Stimulated activated CD4-positive, alpha-beta T cell treated with anti-CD3 and anti-CD28 coated beads, TNF-alpha, amount 100 ng/mL, for 1 hour (primary cell): ENCODE results near the gene AFTPH.
A peak's percentile ranks its signal among the peaks of the same experiment; 100 is the strongest.

Source experiments
- DNase-seq, 3 donors: peaks; one replicate each; pipeline ENCODE4 v3.0.0-alpha.2; 2020; ENCODE audit warnings: low read depth in 3 of 3, low spot score in 1 of 3

Gene AFTPH

DNA sequence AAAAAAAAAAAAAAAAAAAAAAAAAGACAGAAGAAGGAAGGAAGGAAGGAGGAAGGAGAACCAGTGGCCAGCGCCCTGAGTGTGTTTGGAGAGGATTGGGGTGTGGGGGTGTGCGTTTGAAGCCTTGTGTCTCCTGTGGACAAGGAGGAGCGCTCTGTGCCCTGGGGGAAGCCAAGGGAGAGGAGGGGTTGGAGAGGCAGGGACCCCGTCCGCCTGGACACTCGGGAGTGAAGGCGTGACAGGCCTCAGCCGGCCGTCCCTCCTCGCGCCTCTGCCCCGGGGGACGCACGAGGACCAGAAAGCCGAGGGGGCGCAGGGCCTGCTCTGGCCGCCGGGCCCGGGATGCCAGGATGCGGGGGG lies 84.7 kb downstream of the AFTPH start:
- DNase-seq: peak in 1 of 3 donors; percentile 18

DNA sequence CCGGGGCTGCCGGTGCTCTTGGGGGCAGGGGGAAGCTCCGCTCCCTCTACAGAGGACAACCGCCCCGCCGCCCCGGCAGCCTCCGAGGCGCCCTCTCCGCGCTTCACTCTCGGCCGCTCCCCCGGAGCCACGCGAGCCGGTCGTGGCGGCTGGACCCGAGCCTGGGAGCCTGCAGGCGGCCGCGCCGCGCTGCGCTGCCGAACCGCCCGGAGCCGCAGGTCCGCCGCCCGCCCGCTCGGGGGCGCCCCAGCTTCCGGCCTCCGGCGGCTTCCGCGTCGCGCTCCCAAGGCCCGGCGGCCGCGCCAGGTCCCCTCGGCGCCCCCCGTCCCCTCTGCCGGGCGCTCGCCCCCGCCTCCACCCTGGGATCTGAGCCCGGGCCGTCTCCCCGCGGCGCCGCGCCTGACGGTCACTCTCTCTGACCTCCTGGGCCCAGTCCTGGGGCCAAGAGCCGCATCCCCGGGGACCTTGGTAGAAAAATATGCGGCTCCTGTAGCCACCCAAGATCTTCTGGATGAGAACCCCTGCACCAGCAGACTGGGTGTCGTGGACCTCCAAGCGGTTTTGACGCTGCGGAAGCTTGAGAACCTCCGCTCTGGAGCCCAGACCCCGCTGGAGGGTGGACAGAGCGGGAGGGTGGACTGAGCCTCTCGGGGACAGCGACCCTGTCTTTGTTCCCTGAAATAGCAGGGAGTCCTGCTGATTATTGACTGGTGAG lies 85.3 kb downstream of the AFTPH start:
- peak; percentile 19 to 59 (median 48) for DNase-seq

DNA sequence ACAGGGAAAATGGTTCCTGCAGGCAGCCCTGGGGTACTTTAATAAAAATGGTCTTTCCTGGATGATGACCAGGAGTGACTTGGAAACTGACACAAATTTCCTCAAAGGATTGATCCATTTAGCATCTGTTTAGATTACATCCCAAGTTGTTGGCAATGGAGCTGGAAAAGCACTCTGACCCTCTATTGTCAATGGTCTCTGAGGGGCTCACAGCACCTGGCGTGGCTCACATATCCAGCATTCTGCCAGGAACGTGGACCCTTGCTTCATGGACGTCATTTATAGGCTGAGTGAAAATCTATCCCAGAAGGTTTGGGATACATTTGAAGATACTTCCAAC lies 85.8 kb downstream of the AFTPH start:
- DNase-seq: no peak

DNA sequence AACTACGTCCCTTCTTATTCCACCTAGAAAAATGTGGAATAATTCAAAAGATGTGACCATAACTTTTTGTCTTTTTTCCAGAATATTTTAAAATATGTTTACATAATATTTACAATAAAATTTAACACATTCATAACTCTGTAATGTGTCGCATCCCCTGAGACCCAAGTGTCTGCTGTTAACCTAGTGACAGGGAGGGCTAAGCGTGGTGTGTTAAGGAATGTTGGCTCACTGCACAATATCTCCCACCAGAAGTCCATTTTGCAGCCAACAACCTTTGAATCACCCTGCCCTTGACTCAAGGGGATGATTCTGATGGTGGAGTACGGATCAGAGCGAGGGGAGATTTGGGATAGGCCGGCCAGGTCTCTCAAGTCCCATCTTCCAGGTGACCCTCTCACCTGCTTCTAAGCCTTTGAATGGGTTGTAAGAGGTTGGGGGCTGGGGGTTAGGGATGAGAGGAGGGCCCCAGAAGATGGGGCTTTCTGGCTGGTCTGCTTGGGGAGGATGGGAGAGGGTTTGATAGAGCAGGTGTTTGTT lies 86.3 kb downstream of the AFTPH start:
- DNase-seq: no peak

DNA sequence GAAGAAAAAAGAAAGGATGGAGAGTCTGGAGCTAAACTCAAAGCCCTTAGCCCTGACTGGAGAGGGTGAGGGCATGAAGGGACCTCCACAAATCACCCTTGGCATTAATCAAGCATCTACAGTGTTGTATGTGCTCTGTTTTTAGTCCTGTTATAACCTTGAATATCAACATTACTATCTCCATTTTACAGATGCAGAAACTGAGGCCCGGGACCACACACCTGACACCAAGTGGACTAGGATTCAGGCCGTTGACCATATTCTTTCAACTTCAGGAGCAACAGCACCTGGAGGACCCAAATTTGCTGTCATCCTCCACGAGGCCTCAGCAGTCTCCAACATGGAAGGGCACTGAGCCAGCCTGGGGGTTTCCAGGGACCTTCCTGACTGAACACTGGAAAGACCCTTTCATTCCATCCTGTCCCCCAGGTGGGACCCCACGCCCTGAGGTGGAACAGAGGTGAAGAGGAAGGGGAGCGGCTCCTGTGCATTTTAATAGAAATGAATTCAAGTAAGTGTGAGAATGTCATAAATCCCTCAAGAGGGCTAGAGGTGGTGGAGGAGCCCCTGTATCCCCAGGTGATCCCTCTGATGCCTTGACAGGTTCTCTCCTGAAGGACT lies 88.6 kb downstream of the AFTPH start:
- no peak for DNase-seq

DNA sequence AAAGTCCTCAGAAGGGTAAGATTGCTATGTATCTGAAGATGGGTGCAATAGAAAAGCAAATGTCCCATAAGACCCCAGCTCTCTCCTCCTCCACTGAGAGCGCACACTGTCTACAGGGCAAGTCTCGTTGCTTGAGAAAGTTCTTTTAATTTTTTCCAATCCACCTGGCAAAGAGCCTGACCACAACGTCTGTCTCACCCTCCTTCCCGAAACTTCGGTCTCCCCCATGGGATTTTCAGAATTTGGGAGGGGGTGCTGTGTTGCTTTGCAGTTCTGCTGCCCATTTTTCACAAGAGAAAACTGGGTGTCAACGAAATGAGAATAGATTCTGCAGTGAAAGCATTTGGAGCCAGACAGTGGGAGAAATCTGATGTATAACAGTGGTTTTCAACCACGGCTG lies 89.1 kb downstream of the AFTPH start:
- no peak for DNase-seq

DNA sequence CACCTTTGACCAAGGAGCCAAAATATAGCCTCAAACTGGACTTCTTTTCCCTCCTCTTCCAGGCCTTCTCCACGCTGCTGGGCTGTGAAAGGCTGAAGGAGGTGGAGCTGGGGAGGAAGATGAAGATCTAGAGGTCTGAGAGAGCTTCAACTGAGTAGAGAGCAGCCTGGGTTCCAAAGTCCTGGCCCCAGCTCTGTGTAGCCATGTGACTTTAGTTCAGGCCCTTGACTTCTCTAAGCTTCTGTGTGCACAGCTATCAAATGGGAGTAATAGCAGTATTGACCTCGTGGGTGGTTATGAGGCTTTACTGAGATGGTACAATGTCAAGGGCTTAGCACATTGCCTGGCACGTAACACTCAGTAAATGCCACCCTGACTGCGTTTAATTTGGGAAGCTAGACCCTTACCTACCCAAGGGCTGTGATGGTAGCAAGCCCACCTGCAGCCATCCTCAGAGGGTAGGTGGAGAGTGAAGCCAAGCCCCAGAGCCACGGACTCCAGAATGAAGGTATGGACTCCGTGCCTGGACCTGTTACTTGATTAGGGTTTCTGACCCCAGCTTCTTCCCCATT lies 91.2 kb downstream of the AFTPH start:
- DNase-seq: no peak

DNA sequence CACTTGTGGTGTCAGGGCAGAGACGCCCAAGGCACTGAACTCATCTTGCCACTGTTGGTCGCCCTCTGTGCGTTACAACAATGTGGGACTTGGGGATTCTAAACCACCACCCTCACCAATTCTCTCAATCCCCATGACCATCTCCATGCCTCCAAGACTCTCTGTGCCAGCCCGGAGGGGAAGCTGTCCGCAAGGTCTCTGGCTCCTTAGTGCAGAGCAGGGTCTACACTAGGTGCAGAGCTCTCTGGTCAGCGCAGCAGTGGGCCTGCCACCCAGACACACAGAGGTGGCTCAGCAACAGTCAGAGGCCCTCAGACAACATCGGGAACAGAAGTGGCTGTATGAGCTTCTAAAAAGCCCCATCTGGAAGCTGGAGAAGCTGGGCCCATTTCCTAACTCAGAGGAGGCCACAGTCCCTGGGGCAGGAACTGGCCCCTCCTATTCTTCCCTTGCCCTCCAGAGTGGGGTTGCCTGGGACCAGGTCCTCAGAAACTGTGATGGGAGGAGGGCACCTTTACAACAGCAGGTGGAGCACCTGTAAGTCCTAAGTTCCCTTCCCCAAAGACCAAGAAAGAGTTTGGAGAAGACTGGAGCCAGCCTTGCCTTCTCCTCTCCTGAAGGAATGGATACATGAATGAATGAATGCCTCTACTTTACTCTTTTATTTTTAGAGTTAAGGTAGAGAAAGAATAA lies 91.9 kb downstream of the AFTPH start:
- DNase-seq: no peak

DNA sequence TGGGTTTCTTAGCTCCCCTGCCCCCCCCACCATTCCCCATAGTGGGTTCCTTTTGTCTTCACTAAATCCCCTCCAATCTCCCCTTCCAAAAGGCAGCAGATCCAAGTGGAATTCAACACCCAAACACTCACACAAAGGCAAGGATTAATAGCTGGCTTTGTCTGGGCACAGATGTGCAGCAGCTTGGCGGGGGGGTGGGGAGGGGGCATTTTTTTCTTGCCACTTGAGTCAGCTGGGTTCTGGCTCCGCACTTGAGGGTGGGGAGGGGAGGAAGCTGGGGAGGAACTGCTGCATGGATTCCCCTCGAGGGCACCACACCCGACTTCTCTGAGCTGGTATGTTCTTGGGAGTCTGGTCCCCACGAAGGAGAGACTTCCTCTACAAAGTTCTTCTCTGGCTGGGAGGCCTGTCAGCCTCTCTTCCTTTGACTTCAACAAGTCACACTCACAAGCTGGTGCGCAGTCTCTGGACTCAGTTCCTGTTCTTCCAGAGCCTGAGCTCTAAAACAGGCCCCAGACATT lies 93.6 kb downstream of the AFTPH start:
- DNase-seq: no peak

DNA sequence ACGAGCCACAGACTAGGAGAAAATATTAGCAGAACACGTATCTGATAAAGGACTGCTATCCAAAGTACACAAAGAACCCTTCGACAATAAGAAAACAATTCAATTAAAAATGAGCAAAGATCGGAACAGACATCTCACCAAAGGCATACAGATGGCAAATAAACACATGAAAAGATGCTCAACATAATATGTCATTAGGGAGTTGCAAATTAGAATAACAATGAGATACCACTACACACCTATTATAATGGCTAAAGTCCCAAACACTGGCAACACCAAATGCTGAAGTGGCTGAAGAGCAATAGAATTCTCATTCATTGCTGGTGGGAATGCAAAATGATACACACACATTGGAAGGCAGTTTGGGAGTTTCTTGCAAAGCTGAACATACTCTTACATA lies 96.5 kb downstream of the AFTPH start:
- no peak for DNase-seq

DNA sequence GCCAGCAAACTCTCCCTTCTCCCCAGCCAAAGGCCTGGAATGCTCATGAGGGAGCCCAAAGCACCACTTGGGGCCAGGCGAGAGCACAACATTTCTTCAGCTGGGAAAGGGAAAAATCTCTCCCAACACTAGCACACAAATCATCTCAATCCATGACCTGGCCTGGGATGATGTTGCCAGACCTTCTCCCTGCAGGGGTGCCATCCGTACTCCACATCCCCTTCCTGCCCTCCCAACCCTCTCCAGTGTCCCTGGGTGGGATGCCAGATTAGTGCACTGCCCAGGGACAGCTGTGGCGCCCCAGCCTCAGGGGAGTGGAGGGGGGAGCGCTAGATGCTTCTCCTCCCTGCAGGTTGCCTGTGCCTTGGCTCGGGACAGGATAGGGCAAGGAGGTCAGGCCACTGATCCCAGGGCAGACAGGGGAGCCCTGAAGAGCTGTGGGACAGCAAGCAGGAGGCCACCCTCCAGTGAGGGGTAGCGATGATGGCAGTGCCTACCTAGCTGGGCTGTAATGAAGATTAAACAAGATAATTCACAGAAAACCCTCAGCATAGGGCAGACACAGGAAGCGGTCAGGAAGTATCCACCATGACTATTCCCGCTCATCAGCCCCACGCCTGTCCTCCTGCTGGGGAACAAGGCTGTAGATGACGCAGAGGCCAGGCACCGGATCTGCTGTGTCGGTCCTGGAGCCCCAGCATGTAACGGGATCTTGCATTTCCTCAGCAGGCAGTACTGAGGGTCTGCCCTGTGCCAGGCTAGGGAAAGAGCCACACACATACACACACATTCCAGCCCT lies 98.5 kb downstream of the AFTPH start:
- no peak for DNase-seq

DNA sequence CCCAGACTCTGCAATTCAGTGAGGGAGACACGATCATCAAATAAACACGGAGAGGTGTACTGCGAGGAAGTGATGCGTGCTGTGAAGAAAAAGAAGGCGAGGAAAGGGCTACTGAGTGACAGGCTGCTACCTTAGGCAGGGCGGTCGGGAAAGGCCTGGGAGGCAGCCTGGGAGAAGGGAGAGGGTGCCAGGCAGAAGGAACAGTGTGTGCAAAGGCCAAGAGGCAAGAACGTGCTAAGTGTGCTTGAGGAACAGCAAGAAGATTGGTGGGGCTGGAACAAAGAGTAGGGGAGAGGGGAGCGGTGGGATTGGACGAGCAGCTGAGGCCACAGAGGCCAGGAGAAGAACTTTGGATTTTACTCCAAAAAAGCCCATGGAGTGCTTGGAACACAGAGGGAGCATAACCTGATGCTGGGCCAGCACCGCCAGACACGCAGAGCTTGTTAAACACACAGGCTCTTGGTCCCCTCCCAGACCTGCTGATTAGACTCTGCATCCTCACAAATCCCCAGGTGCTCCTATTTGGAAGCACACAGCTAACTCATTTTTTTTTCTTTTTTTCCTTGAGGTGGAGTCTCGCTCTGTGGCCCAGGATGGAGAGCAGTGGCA lies 99.2 kb downstream of the AFTPH start:
- no peak for DNase-seq

DNA sequence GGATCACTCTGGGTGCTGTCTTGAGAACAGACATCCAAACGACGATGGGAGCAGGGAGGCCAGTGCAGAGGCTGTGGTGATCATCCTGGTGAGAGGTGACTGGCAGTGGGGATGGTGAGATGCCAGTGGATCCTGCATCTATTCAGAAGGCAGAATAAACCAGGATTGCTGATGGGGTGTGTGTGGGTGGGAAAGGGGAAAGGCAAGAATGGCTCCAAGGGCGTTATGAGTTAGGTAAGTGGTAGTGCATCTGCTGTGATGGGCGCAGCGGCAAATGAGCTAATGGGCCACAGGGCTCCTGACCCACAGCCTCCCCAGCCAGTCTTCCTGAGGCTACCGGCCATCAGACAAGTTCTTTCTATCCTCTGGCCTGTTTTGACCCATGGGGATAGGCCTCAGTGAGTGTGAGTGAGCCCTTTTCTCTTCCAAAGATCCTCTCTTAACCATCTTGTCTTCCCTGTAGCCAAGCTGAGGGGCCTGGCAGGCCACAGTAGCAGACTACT lies 100.0 kb downstream of the AFTPH start:
- no peak for DNase-seq

DNA sequence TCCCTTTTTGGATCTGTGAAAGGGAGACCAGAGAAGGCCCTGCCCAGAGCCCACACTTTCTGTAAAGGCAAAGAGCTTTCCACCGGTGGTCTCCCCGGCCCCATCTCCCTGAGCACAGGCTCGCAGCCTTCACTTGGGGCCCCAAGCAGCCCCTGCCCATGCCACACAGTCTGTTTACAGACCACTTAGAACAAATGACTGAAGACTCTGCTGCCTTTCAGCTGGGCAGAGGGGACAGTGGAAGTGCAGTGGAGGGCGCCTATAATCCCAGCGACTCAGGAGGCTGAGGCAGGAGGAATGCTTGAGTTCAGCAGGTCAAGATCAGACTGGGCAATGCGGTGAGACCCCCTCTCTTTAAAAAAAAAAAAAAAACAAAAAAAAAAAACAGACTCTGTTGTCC lies 100.7 kb downstream of the AFTPH start:
- no peak for DNase-seq

DNA sequence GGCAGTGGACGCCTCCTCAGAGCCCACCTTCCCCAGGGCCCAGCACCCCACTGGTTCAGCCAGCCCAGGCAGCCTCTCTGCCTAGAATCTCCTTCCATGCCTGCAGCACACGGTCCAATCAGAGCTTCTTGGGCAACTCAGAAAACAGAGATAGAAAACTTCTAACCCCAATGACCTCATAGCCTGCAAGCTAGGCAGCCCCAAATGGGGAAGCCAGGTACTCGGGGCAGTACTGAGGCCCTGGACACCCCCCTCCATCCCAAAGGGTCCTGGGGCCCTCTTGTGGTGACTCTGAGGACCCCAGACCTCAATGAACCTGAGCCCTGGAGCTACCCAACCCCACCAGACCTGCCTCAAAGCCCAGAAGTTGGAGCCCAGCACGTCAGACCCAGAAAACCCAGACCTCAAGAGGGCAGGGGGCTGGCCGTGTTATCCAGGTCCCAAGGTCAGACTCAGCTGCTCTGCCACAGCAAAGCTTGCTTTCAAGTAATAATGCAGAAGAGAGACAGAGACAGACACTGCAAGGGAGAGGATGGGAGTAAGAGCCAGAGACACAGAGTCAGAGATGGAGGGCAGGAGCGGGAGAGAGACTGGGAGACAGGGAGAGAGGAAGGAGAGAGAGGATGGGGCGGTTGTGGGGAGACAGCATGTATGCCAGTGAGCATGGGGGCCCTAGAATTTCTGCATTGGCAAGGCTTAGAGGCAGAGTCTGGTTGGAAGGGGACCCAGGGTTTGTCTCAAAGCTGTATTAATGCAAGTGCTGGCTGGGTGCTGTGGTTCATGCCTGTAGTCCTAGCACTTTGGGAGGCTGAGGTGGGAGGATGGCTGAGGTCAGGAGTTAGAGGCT lies 101.4 kb downstream of the AFTPH start:
- DNase-seq: no peak

DNA sequence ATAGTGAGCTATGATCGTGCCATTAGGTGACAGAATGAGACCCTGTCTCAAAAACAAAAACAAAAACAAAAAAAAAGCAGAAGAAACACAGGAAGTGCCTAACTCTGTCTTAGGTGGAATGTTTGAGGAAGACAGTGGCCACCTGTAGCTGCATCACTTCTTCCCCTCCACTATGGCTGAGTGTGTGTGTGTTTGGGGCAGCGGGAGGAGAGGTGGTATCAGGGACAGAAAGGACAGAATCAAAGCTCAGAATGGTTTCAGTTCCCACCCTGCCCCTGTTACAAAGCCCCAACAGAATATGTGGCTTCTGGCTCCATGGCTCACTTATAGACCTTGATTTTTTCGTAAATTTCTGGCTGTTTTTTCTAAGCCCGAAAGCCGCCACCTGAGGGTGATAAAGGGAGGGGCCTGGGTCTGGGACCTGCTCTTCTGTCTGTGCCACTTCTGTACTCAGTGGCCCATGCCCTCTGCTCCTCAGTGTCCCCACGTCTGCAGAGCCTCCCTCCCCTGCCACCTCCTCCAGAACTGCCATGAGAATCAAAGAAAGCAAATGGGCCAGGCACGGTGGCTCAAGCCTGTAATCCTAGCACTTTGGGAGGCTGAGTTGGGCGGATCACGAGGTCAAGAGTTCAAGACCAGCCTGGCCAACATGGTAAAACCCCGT lies 102.2 kb downstream of the AFTPH start:
- no peak for DNase-seq

DNA sequence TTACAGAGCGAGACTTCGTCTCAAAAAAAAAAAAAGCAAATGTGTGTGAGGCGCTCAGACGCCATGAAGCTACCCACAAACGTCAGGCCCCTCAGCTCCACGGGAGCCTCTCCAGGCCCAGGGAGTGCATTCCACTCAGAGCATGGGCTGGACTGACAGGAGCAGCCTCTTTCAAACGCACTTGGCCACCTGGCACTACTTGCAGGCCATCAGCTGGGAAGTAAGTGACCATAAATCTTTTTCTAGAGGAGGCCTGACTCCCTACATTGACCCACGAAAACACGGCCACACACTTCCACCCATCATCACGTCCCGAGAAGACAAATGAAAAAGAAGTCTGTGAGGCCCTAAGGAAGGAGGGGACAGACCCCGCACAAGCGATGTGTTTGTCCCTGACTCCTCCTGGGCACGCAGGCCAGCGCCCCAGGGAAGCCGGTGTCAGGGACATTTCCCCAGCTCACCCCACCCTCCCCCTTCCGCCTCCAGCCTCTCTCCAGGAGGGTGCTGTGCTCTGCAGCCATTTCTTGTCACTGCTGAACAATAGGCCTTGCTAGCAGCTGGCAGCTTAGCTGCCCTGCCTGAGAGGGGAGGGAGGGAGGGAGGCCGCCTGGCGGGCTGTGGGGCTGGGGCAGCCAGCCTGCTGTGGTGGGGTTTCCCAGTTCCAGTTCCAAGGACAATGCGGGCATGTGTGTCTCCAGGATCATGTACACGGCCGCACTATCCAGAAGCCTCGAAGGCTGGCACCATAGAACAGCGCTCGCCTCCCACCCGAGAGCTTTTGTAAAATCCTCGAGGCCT lies 103.0 kb downstream of the AFTPH start:
- DNase-seq: no peak
